ENCODE results near the gene KIF19.

- TF ChIP-seq CTCF (conservative IDR thresholded peaks at IDR 0.05; ENCODE audit: low read depth, low read length) (no peak), EZH2 (IDR thresholded peaks at IDR 0.05; ENCODE audit: low read length, unreplicated experiment) (no peak)
These were observed 24.5 kb downstream of the KIF19 start for GRCh38 chr17:74350486-74350885.
